ENCODE results near the gene ZNF787.

The ZNF787 gene

GRCh38 chr19:56120371-56121179 is 520 bp downstream of the ZNF787 start:
- peak; percentile 93 for DNase-seq (ENCODE audit: low read depth, low spot score)

- no peak for DNase-seq (ENCODE audit: low read depth, low spot score)
Measured at GRCh38 chr19:56120002-56120370, 1.1 kb downstream of the ZNF787 start.

GRCh38 chr19:56119582-56119978 is 1.5 kb downstream of the ZNF787 start:
- DNase-seq (ENCODE audit: low read depth, low spot score) = peak; percentile 39

- no peak for DNase-seq (ENCODE audit: low read depth, low spot score)
Measured at GRCh38 chr19:56118666-56119581, 2.2 kb downstream of the ZNF787 start.

GRCh38 chr19:56117889-56118288 is 3.2 kb downstream of the ZNF787 start:
- DNase-seq (ENCODE audit: low read depth, low spot score) = no peak

- no peak for DNase-seq (ENCODE audit: low read depth, low spot score)
Measured at GRCh38 chr19:56117376-56117884, 3.7 kb downstream of the ZNF787 start.

GRCh38 chr19:56116606-56117005 is 4.5 kb downstream of the ZNF787 start:
- DNase-seq (ENCODE audit: low read depth, low spot score) = no peak

GRCh38 chr19:56115490-56115889 is 5.6 kb downstream of the ZNF787 start:
- DNase-seq (ENCODE audit: low read depth, low spot score) = no peak

GRCh38 chr19:56114778-56115110 is 6.4 kb downstream of the ZNF787 start:
- DNase-seq (ENCODE audit: low read depth, low spot score) = no peak

GRCh38 chr19:56114051-56114777 is 6.9 kb downstream of the ZNF787 start:
- DNase-seq (ENCODE audit: low read depth, low spot score) = no peak

GRCh38 chr19:56113074-56113632 is 7.9 kb downstream of the ZNF787 start:
- DNase-seq (ENCODE audit: low read depth, low spot score) = no peak

- DNase-seq (ENCODE audit: low read depth, low spot score) = no peak
Measured at GRCh38 chr19:56112313-56112709, 8.8 kb downstream of the ZNF787 start.

GRCh38 chr19:56111601-56112312 is 9.3 kb downstream of the ZNF787 start:
- no peak for DNase-seq (ENCODE audit: low read depth, low spot score)

- peak; percentile 69 for DNase-seq (ENCODE audit: low read depth, low spot score)
Measured at GRCh38 chr19:56110515-56111448, 10.3 kb downstream of the ZNF787 start.

GRCh38 chr19:56109226-56109625 is 11.9 kb downstream of the ZNF787 start:
- DNase-seq (ENCODE audit: low read depth, low spot score) = no peak

GRCh38 chr19:56108447-56109195 is 12.5 kb downstream of the ZNF787 start:
- DNase-seq (ENCODE audit: low read depth, low spot score) = no peak

- DNase-seq (ENCODE audit: low read depth, low spot score) = no peak
Measured at GRCh38 chr19:56107626-56108351, 13.3 kb downstream of the ZNF787 start.

- no peak for DNase-seq (ENCODE audit: low read depth, low spot score)
Measured at GRCh38 chr19:56106993-56107392, 14.1 kb downstream of the ZNF787 start.

Measured in ELF-1 (cell line).